B cell (primary cell): Measurements from ENCODE around the gene RHOT2.

Experiments
- EZH2 ChIP-seq: IDR thresholded peaks from 2 replicates; pipeline ENCODE4 v1.6.1; 2012; ENCODE audit warnings: borderline replicate concordance, low read depth, mild to moderate bottlenecking, moderate library complexity, low read length; ENCODE audit not compliant: insufficient read depth, poor library complexity, severe bottlenecking
- TF ChIP-seq, protein P1 (sequence below): fragments of 200-600 bp; IDR thresholded peaks from one replicate; pipeline ENCODE4 v1.8.0; 2022; ENCODE audit warnings: antibody characterized with exemption, mild to moderate bottlenecking

DNA sequence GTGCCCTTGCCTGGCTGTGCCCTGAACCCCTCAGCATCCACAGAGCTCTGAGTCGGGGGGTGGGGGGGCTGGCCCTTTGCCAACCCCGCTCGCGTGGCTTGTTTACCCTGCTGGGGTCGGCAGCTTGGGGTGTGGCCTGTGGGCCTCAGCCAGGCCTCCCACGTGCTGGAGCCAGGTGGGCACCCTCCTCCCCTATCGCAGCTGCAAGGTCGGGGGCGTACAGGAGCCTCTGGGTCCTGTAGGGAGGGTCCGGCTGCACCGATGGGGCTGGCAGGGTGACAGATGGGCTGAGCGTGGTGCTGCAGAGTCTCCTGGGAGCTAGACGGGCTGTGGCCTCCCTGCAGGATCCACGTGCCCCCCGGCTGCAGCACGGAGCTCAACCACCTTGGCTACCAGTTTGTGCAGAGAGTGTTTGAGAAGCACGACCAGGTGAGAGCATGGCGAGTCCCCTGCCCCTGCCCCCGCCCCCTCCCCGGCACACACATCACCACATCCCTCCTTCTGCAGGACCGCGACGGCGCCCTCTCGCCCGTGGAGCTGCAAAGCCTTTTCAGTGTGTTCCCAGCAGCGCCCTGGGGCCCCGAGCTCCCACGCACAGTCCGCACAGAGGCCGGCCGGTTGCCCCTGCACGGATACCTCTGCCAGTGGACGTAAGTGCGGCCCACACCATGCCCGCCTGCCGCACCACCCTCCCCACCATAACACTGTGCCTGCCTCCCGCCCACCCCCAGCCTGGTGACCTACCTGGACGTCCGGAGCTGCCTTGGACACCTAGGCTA, 3.6 kb downstream of the RHOT2 start:
- TF ChIP-seq, protein P1, sequence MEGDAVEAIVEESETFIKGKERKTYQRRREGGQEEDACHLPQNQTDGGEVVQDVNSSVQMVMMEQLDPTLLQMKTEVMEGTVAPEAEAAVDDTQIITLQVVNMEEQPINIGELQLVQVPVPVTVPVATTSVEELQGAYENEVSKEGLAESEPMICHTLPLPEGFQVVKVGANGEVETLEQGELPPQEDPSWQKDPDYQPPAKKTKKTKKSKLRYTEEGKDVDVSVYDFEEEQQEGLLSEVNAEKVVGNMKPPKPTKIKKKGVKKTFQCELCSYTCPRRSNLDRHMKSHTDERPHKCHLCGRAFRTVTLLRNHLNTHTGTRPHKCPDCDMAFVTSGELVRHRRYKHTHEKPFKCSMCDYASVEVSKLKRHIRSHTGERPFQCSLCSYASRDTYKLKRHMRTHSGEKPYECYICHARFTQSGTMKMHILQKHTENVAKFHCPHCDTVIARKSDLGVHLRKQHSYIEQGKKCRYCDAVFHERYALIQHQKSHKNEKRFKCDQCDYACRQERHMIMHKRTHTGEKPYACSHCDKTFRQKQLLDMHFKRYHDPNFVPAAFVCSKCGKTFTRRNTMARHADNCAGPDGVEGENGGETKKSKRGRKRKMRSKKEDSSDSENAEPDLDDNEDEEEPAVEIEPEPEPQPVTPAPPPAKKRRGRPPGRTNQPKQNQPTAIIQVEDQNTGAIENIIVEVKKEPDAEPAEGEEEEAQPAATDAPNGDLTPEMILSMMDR: no peak
- no peak for TF ChIP-seq EZH2
